Large intestine (tissue), 3 donors: ENCODE results near the gene SBNO2. TPM values are rescaled to one million over a fixed set of nuclear protein-coding genes. Genes with fewer than 3 reads are reported as not detected.

Experiments used
- DNase-seq, 2 donors: peaks; one replicate each; pipeline versions ENCODE4 v3.0.0 to v3.0.0-alpha.2; 2013
- H3K27ac ChIP-seq: one replicate; pipeline ENCODE4 v1.5.1; 2013; ENCODE audit warnings: low read length
- H3K27me3 ChIP-seq: 2 replicates; pipeline ENCODE4 v1.6.1; 2013; ENCODE audit warnings: low read length; ENCODE audit not compliant: control insufficient read depth, insufficient read depth
- H3K36me3 ChIP-seq: 2 replicates; pipeline ENCODE4 v1.6.1; 2013; ENCODE audit warnings: low read length; ENCODE audit not compliant: control insufficient read depth, insufficient read depth
- H3K4me1 ChIP-seq: one replicate; pipeline ENCODE4 v1.6.1; 2013; ENCODE audit warnings: low read length; ENCODE audit not compliant: control insufficient read depth, insufficient read depth
- H3K4me3 ChIP-seq: one replicate; pipeline ENCODE4 v1.5.1; 2013; ENCODE audit warnings: low read length
- H3K9me3 ChIP-seq: one replicate; pipeline ENCODE4 v1.6.1; 2013; ENCODE audit warnings: mild to moderate bottlenecking, low read depth, low read length, moderate library complexity; ENCODE audit not compliant: control insufficient read depth
- WGBS: methylation state at CpG from one replicate; pipeline ENCODE4 v1.1.5; 2013; ENCODE audit warnings: low lambda C conversion rate; ENCODE audit not compliant: insufficient coverage; 5-methylcytosine and 5-hydroxymethylcytosine counted together
- polyA plus RNA-seq: library from polyadenylated mRNA; unstranded; fragments of 120-200 nt; gene quantifications from one replicate; pipeline ENCODE4 v1.2.1, GENCODE V29; 2013

Gene SBNO2
- polyA plus RNA-seq, 1 donor = 25.1 TPM

DNA sequence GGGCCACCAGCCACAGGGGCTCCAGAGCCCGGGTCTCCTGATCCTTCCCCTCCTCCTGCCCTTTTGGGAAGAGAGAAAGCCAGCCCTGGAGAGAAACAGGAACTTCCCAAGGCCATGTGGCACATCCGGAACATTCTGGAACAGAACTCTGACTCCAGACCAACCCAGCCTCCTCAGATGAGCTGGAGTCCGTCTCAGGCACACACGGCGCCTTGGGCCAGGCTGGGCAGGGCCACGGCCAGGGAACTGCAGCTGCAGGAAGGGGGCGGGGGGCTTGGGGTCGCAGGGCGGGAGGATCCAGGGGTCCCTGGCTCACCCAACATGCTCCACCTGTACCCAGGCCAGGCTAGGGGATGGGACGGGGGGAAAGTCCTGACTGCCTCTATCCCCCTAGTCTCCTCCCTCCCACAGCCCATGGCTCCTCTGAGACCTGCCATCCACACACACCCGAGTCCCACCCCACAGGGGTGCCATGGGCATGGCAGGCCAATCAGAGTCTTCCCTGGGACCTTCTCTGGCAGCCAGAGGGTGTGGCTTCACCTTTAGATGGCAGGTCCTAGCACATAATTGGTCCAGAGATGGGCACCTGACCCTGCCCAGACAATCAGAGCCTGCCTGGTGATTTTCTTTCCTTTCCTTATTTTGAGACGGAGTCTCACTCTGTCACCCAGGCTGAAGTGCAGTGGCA lies 22.9 kb downstream of the SBNO2 start:
- WGBS = no CpG with 5 or more reads among the region's 12 CpGs

DNA sequence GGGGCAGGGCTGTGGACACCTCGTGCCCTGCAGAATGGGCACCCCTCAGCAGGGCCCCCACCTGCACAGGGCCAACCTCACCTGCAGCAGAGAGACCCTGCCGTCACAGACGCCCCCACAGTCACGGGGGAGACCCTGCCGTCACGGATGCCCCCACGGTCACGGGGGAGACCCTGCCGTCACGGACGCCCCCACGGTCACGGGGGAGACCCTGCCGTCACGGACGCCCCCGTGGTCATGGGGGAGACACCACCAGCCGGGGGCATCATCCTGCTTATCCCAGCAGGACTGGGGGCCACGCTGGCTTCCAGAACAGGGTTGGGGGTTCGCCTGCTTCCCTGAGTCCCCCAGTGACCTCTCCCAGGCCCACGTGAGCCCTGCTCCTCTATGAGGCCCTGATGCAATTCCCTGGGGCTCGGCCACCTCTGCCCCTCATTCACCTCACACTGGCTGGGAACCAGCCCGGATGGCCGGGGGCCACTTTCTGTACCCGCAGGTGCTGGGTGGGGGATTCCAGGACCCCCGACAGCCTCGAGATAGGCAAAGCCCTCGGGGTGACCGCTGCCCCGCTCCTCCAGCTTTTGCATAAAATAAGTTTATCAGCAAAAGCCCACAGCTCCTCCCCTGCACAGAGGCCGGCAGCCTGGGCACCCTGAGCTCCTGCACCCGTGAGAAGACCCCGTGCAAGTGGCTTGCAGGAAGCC lies 23.6 kb downstream of the SBNO2 start:
- H3K27ac ChIP-seq = no peak overlapping the region
- WGBS = no CpG with 5 or more reads among the region's 33 CpGs
- H3K4me1 ChIP-seq = peaks cover 11% of the 10 kb centered on the region
- H3K9me3 ChIP-seq = peaks cover 4% of the 10 kb centered on the region
- no peak overlapping the region for H3K4me3 ChIP-seq
- no peaks in the 10 kb centered on the region for H3K27me3 ChIP-seq
- DNase-seq = no peak
- H3K36me3 ChIP-seq = peaks cover 52% of the 10 kb centered on the region

More for the DNA sequence above, 22.9 kb downstream of the SBNO2 start:
- DNase-seq = no peak
- Histone ChIP-seq H3K36me3 (peaks cover 45% of the 10 kb centered on the region), H3K4me1 (peaks cover 16% of the 10 kb centered on the region), H3K27me3 (no peaks in the 10 kb centered on the region), H3K27ac (no peak overlapping the region), H3K9me3 (no peaks in the 10 kb centered on the region), H3K4me3 (no peak overlapping the region)

DNA sequence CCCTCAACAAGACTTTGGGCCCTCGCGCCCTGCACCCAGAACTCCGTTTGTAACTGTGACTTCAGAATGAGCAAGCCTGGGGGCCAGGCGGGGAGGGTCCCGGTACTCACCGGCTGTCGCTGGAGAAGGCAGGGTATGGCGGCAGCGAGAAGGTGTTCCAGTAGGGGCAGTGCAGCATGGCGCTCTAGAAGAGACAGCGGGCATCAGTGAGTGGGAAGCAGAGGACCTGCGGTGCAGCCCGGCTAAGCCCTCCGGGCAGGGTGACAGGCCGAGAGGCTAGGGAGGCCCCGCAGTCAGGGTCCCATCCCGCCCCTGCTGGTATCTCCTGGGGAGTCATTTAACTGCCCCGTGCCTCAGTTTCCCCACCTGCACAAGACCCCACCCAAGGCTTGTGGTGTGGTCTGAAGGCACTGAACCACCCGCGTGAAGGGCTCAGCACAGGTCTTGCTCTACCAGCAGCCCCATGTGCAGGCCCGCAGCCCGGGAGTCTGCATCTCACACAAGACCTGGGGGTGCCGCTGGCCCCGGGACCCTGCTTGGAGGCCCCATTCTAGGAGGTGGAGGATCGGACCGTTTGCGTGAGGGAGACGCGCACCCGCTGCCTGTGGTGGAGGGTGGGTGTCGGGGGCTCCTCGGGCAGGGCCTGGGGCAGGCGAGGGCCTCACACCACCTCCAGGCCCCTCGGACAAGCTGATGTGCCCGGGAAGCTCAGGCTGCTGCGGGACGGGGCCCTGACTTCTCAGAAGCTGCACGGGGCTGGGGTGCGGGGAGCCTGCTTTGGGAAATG lies 24.6 kb downstream of the SBNO2 start:
- peaks cover 2% of the 10 kb centered on the region for H3K4me1 ChIP-seq
- peaks cover 57% of the 10 kb centered on the region for H3K36me3 ChIP-seq
- no CpG with 5 or more reads among the region's 39 CpGs for WGBS
- no peaks in the 10 kb centered on the region for H3K27me3 ChIP-seq
- DNase-seq = no peak
- no peak overlapping the region for H3K4me3 ChIP-seq
- no peak overlapping the region for H3K27ac ChIP-seq
- peaks cover 4% of the 10 kb centered on the region for H3K9me3 ChIP-seq

DNA sequence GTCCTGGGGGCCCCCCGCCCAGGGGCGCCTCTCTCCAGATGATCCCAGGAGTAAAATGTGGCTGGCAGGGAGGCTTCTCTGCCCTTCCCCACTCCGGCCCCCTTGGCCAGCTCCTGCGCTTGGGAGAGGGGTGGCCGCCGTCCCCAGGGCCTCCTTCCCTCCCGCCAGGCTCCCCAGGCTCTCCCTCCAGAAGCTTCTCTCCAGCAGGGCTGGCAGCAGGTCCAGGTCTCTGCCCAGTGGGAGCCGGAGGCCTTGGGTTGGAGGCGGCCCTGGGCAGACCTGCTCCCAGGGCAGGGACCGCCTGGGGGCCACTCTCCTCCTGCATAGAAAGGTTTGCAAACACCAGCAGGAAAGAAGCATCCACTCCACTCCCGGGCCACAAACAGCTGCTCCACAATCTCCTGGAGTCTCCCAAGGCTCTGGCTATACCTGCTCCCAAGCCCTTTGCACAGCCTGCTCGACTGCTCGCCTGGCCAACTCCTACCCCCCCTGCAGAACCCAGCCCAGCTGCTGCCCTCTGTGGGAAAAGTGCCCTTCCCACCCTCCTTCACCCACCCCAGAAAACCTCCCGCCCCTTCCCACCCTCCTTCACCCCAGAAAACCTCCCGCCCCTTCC lies 26.0 kb downstream of the SBNO2 start:
- DNase-seq = no peak
- H3K36me3 ChIP-seq = peaks cover 66% of the 10 kb centered on the region
- no peaks in the 10 kb centered on the region for H3K27me3 ChIP-seq
- H3K9me3 ChIP-seq = peaks cover 10% of the 10 kb centered on the region
- no peak overlapping the region for H3K27ac ChIP-seq
- WGBS = no CpG with 5 or more reads among the region's 15 CpGs
- no peak overlapping the region for H3K4me3 ChIP-seq
- H3K4me1 ChIP-seq = no peaks in the 10 kb centered on the region

DNA sequence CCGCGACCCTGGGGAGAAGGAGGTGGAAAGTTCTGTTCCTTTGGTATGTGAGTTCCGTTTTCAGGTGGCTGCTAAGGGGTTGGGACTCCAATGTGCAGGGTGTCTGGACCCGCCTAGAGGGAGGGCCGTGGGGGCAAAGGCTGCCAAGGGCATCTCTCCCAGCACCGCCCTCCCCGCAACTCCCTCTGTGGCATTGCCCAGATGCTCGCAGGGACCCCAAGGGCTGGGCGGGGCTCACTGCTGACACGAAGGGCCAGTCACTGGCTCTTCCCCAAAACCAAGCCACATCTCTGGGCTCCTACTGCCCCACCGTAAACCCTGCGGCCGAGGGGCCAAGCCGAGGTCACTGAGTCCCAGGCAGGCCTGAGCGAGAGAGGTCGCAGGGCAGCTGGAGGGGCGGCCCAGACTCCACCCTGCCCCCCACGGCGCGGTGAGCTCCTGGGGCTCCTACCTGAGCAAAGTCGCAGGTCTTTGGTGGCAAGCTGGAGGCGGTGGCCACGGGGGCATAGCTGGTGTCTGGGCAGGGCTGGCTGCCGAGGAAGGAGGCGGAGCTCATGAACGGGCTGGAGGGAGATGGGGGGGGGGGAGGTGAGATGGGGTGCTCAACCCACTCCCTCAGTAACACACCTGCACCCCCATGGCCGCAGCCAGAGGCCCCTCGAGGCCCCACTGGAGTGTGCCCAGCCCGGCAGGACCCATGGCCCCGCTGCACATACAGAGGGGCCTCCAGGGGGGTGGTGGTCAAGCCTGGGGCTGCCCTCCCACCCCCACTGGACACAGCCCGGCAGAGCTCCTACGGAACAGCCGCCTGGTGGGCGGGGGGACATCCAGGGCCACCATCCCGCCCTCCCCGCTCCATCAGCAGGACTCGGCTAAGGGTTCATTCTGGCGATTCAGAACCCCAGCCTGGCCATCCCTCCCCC lies 26.9 kb downstream of the SBNO2 start:
- Histone ChIP-seq H3K27ac (no peak overlapping the region), H3K9me3 (peaks cover 12% of the 10 kb centered on the region), H3K4me3 (no peak overlapping the region), H3K4me1 (no peaks in the 10 kb centered on the region), H3K27me3 (no peaks in the 10 kb centered on the region), H3K36me3 (peaks cover 62% of the 10 kb centered on the region)
- no CpG with 5 or more reads among the region's 38 CpGs for WGBS
- DNase-seq = no peak

DNA sequence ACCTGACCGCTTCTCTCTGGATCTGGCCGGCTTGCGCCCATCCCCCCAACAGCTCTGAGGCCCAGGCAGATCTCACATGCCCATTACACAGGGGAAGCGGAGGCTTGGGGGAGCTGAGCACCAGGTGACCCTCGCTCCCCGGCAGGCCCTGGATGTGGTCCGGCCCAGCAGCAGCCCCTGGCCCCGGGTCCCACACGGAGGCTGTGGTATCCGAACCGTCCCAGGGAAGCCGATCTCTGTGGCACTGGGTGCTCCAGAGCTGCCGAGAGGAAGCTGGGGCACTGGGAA lies 27.7 kb downstream of the SBNO2 start:
- Histone ChIP-seq H3K27me3 (no peaks in the 10 kb centered on the region), H3K27ac (no peak overlapping the region), H3K4me1 (no peaks in the 10 kb centered on the region), H3K4me3 (no peak overlapping the region), H3K36me3 (peaks cover 61% of the 10 kb centered on the region), H3K9me3 (peaks cover 17% of the 10 kb centered on the region)
- DNase-seq = no peak
- whole genome bisulfite sequencing = no CpG with 5 or more reads among the region's 13 CpGs

DNA sequence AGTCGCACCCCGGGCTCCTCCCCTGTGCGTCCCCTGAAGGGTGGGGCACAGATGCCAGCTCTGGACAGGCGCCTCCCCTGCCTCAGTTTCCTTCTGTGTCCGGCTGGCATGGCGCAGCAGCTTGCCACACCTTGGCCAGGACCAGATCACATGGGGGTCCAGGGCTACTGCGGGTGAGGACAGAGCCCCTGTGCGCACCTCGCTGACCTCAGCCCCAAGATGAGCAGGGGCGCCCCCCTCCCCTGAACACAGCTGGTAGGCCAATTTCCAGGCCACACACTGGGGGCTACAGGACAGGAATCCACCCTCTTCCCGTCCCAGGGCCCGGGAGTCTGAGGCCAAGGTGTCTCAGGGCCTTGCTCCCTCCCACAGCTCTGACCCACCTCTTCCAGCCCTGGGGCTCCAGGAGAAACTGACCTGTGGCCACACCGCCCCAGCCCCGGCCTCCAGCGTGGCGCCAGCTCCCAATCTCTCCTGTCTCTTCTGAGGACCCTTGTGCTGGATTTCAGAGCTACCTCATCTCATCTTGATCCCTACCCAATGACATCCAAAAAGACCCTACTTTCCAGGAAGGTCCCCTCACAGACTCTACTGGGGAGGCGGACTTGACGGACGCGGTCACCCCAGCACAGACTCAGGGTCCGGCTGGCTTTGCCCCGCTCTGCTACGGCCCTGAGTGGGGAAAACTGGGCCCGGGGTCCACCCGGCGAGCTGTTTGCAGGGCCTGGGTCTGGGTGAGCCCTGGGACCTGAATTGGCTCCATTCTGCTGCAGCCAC lies 28.2 kb downstream of the SBNO2 start:
- H3K27ac ChIP-seq = no peak overlapping the region
- peaks cover 61% of the 10 kb centered on the region for H3K36me3 ChIP-seq
- no peak for DNase-seq
- no CpG with 5 or more reads among the region's 26 CpGs for WGBS
- no peaks in the 10 kb centered on the region for H3K27me3 ChIP-seq
- no peaks in the 10 kb centered on the region for H3K4me1 ChIP-seq
- H3K4me3 ChIP-seq = no peak overlapping the region
- H3K9me3 ChIP-seq = peaks cover 19% of the 10 kb centered on the region

DNA sequence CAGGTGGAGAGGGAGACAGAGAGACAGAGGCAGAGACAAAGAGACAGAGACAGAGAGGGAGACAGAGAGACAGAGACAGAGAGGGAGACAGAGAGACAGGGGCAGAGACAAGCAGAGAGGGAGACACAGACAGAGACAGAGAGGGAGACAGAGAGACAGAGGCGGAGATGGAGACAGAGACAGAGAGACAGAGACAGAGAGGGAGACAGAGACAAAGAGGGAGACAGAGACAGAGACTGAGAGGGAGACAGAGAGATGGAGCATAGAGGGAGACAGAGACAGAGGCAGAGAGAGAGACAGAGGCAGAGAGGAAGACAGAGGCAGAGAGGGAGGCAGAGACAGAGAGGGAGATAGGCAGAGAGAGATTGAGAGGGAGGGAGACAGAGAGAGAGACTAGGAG lies 29.3 kb downstream of the SBNO2 start:
- Histone ChIP-seq H3K4me1 (no peaks in the 10 kb centered on the region), H3K27me3 (no peaks in the 10 kb centered on the region), H3K9me3 (peaks cover 25% of the 10 kb centered on the region), H3K36me3 (peaks cover 54% of the 10 kb centered on the region), H3K27ac (no peak overlapping the region), H3K4me3 (no peak overlapping the region)
- WGBS = no CpG with 5 or more reads among the region's 1 CpG
- no peak for DNase-seq

DNA sequence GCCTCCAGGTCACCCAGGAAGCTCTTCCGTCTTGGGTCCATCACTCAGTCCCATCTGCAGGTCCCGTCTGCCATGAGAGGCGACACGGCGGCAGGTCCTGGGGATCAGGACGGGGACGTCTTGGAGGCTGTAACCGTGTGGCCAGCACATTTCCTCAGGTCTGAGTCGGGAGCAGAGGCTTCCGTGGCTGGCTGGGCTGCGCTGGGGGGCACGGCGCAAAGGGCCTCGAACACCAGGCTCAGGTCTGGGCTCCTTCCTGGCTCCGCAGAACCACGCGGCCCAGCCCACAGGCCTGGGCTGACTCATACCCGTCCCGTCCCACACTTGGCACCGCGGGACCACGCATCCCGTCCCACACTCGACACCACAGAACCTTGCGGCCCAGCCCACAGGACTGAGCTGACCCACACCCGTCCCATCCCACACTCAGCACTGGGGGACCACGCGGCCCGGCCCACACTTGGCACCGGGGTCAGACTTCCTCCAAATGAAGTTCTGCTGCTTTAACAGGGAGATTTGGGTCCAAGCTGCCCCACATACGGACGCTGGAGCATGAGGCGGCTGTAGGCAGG lies 30.2 kb downstream of the SBNO2 start:
- Histone ChIP-seq H3K27me3 (no peaks in the 10 kb centered on the region), H3K4me1 (no peaks in the 10 kb centered on the region), H3K36me3 (peaks cover 51% of the 10 kb centered on the region), H3K4me3 (no peak overlapping the region), H3K9me3 (peaks cover 25% of the 10 kb centered on the region), H3K27ac (no peak overlapping the region)
- no peak for DNase-seq
- no CpG with 5 or more reads among the region's 33 CpGs for WGBS
